NCI-H2107 treated with DMSO at 0.1 percent for 48 hours (cell line): ENCODE data around the gene RFX2.
"Not testable (repeated sequence)": the region's sequence is repeated elsewhere in the genome, so short reads cannot be mapped to it uniquely, and the experiment has no call there.

ENCODE experiments used
- DNase-seq: peaks from one replicate; lab custom pipeline; 2025; ENCODE audit not compliant: unreplicated experiment; lab: John Stamatoyannopoulos, UW

Gene RFX2

GRCh38 chr19:6041991-6042481 is 68.3 kb downstream of the RFX2 start:
- no peak for DNase-seq

- DNase-seq = no peak
Observed at GRCh38 chr19:6041071-6041470, 69.2 kb downstream of the RFX2 start.

GRCh38 chr19:6039566-6040225 is 70.6 kb downstream of the RFX2 start:
- no peak for DNase-seq

- no peak for DNase-seq
Observed at GRCh38 chr19:6038634-6039405, 71.5 kb downstream of the RFX2 start.

GRCh38 chr19:6035026-6035425 is 75.3 kb downstream of the RFX2 start:
- DNase-seq = no peak

- no peak for DNase-seq
Observed at GRCh38 chr19:6034512-6034911, 75.8 kb downstream of the RFX2 start.

- no peak for DNase-seq
Observed at GRCh38 chr19:6033744-6034264, 76.5 kb downstream of the RFX2 start.

GRCh38 chr19:6032827-6033226 is 77.5 kb downstream of the RFX2 start:
- DNase-seq = no peak

- DNase-seq = no peak
Observed at GRCh38 chr19:6032381-6032780, 77.9 kb downstream of the RFX2 start.

- DNase-seq = no peak
Observed at GRCh38 chr19:6030214-6030507, 80.1 kb downstream of the RFX2 start.

- DNase-seq = no peak
Observed at GRCh38 chr19:6026390-6027227, 83.7 kb downstream of the RFX2 start.

- DNase-seq = not testable (repeated sequence)
Observed at GRCh38 chr19:6024756-6025155, 85.5 kb downstream of the RFX2 start.

GRCh38 chr19:6023936-6024335 is 86.4 kb downstream of the RFX2 start:
- no peak for DNase-seq

GRCh38 chr19:6023085-6023682 is 87.1 kb downstream of the RFX2 start:
- no peak for DNase-seq

GRCh38 chr19:6022570-6023064 is 87.7 kb downstream of the RFX2 start:
- no peak for DNase-seq

GRCh38 chr19:6021878-6022569 is 88.3 kb downstream of the RFX2 start:
- DNase-seq = peak; percentile 14

GRCh38 chr19:6020972-6021805 is 89.1 kb downstream of the RFX2 start:
- no peak for DNase-seq

GRCh38 chr19:6020166-6020882 is 90.0 kb downstream of the RFX2 start:
- DNase-seq = peak; percentile 24

- no peak for DNase-seq
Observed at GRCh38 chr19:6018786-6019185, 91.5 kb downstream of the RFX2 start.
